Measurements from ENCODE around the gene FAM209B. TPM values are rescaled to one million over a fixed set of nuclear protein-coding genes. Genes with fewer than 3 reads are reported as not detected.
A peak's percentile ranks its signal among the peaks of the same experiment; 100 is the strongest.

Gene FAM209B
- total and polyA plus RNA-seq, 3 experiments from 2014 or later, result 0.46 to 1.2 (median 0.61) TPM

- Histone ChIP-seq H3K36me3 (ENCODE audit: insufficient read depth, low read length) (peaks cover 15% of the 10 kb centered on the region), H3K4me3 (ENCODE audit: low read length) (no peak overlapping the region), H3K27me3 (ENCODE audit: insufficient read depth, low read length, poor library complexity, severe bottlenecking) (no peaks in the 10 kb centered on the region), H3K27ac (ENCODE audit: low read depth, low read length) (no peak overlapping the region), H3K4me1 (ENCODE audit: insufficient read depth, low read length) (no peaks in the 10 kb centered on the region), H3K9me3 (ENCODE audit: low read length) (no peaks in the 10 kb centered on the region)
- Mint-ChIP-seq H3K9me3 (no peaks in the 10 kb centered on the region), H3K27me3 (no peaks in the 10 kb centered on the region), H3K36me3 (peaks cover 7 to 76% (median 10%) of the 10 kb centered on the region in 3 donors), H3K4me1 (peaks cover 0 to 8% (median 0%) of the 10 kb centered on the region in 3 donors), H3K4me3 (no peak overlapping the region), H3K27ac (peak overlapping the region in 1 of 8 donors; percentile 51)
- ChIA-PET POLR2A (no interaction called here), CTCF (no interaction called here)
- DNase-seq, result no peak
Measured at GRCh38 chr20:56511926-56512325, 21.1 kb upstream of the FAM209B start.

- peaks cover 0 to 4% (median under 1%) of the 10 kb centered on the region in 5 donors for H3K9me3 Mint-ChIP-seq
Measured at GRCh38 chr20:56513161-56514150, 19.6 kb upstream of the FAM209B start.

GRCh38 chr20:56516631-56517030 is 16.4 kb upstream of the FAM209B start:
- Mint-ChIP-seq H3K27ac (peak overlapping the region in 1 of 8 donors; percentile 33), H3K4me3 (no peak overlapping the region), H3K4me1 (no peaks in the 10 kb centered on the region), H3K36me3 (peaks cover 37 to 96% (median 50%) of the 10 kb centered on the region in 3 donors), H3K27me3 (no peaks in the 10 kb centered on the region), H3K9me3 (peaks cover 14 to 31% (median 25%) of the 10 kb centered on the region in 5 donors)
- POLR2A ChIA-PET, result no interaction called here
- Histone ChIP-seq H3K4me3 (ENCODE audit: low read length) (no peak overlapping the region), H3K27me3 (ENCODE audit: insufficient read depth, low read length, poor library complexity, severe bottlenecking) (no peaks in the 10 kb centered on the region), H3K4me1 (ENCODE audit: insufficient read depth, low read length) (no peaks in the 10 kb centered on the region), H3K36me3 (ENCODE audit: insufficient read depth, low read length) (peaks cover 40% of the 10 kb centered on the region), H3K27ac (ENCODE audit: low read depth, low read length) (no peak overlapping the region), H3K9me3 (ENCODE audit: low read length) (peaks cover 15% of the 10 kb centered on the region)
- CTCF ChIA-PET, result interaction anchor here (1.0 kb wide), 1 partner anchor 34 kb away, joined by 4 read pairs; no protein-coding TSS in a partner anchor
- no peak for DNase-seq

More at GRCh38 chr20:56513161-56514150, 19.6 kb upstream of the FAM209B start:
- no peaks in the 10 kb centered on the region for H3K4me1 ChIP-seq (ENCODE audit: insufficient read depth, low read length)
- H3K36me3 ChIP-seq (ENCODE audit: insufficient read depth, low read length), result peaks cover 28% of the 10 kb centered on the region
- POLR2A ChIA-PET, result no interaction called here
- peak overlapping the region in 1 of 8 donors; percentile 47 for H3K27ac Mint-ChIP-seq
- H3K27ac ChIP-seq (ENCODE audit: low read depth, low read length), result no peak overlapping the region
- H3K36me3 Mint-ChIP-seq, result peaks cover 20 to 81% (median 20%) of the 10 kb centered on the region in 3 donors
- H3K27me3 Mint-ChIP-seq, result no peaks in the 10 kb centered on the region
- H3K4me1 Mint-ChIP-seq, result peaks cover 0 to 6% (median 0%) of the 10 kb centered on the region in 3 donors
- no peaks in the 10 kb centered on the region for H3K27me3 ChIP-seq (ENCODE audit: insufficient read depth, low read length, poor library complexity, severe bottlenecking)
- H3K4me3 Mint-ChIP-seq, result no peak overlapping the region
- no peaks in the 10 kb centered on the region for H3K9me3 ChIP-seq (ENCODE audit: low read length)
- CTCF ChIA-PET, result no interaction called here
- no peak overlapping the region for H3K4me3 ChIP-seq (ENCODE audit: low read length)
- DNase-seq, result no peak

- H3K9me3 Mint-ChIP-seq, result peaks cover 19 to 36% (median 26%) of the 10 kb centered on the region in 5 donors
- H3K4me3 Mint-ChIP-seq, result no peak overlapping the region
- no peak overlapping the region for H3K27ac ChIP-seq (ENCODE audit: low read depth, low read length)
- H3K36me3 ChIP-seq (ENCODE audit: insufficient read depth, low read length), result peaks cover 40% of the 10 kb centered on the region
- CTCF ChIA-PET, result no interaction called here
- H3K27ac Mint-ChIP-seq, result no peak overlapping the region
- DNase-seq, result no peak
- H3K4me3 ChIP-seq (ENCODE audit: low read length), result no peak overlapping the region
- H3K4me1 Mint-ChIP-seq, result no peaks in the 10 kb centered on the region
- H3K27me3 Mint-ChIP-seq, result no peaks in the 10 kb centered on the region
- peaks cover 15% of the 10 kb centered on the region for H3K9me3 ChIP-seq (ENCODE audit: low read length)
- peaks cover 37 to 93% (median 56%) of the 10 kb centered on the region in 3 donors for H3K36me3 Mint-ChIP-seq
- H3K4me1 ChIP-seq (ENCODE audit: insufficient read depth, low read length), result no peaks in the 10 kb centered on the region
- POLR2A ChIA-PET, result no interaction called here
- no peaks in the 10 kb centered on the region for H3K27me3 ChIP-seq (ENCODE audit: insufficient read depth, low read length, poor library complexity, severe bottlenecking)
Measured at GRCh38 chr20:56517211-56517610, 15.8 kb upstream of the FAM209B start.

- Histone ChIP-seq H3K4me1 (ENCODE audit: insufficient read depth, low read length) (no peaks in the 10 kb centered on the region), H3K9me3 (ENCODE audit: low read length) (peaks cover 15% of the 10 kb centered on the region), H3K4me3 (ENCODE audit: low read length) (no peak overlapping the region), H3K36me3 (ENCODE audit: insufficient read depth, low read length) (peaks cover 40% of the 10 kb centered on the region), H3K27ac (ENCODE audit: low read depth, low read length) (no peak overlapping the region), H3K27me3 (ENCODE audit: insufficient read depth, low read length, poor library complexity, severe bottlenecking) (no peaks in the 10 kb centered on the region)
- ChIA-PET POLR2A (no interaction called here), CTCF (no interaction called here)
- Mint-ChIP-seq H3K9me3 (peaks cover 19 to 38% (median 26%) of the 10 kb centered on the region in 5 donors), H3K4me1 (no peaks in the 10 kb centered on the region), H3K27ac (peak overlapping the region in 1 of 8 donors; percentile 42), H3K36me3 (peaks cover 37 to 89% (median 56%) of the 10 kb centered on the region in 3 donors), H3K4me3 (no peak overlapping the region), H3K27me3 (no peaks in the 10 kb centered on the region)
- DNase-seq, result no peak
Measured at GRCh38 chr20:56517641-56518040, 15.4 kb upstream of the FAM209B start.

- Mint-ChIP-seq H3K9me3 (peaks cover 19 to 40% (median 27%) of the 10 kb centered on the region in 5 donors), H3K4me1 (peaks cover under 1 to 5% (median 2%) of the 10 kb centered on the region in 3 donors), H3K36me3 (peaks cover 37 to 85% (median 57%) of the 10 kb centered on the region in 3 donors), H3K4me3 (no peak overlapping the region), H3K27me3 (peaks cover 0 to under 1% of the 10 kb centered on the region in 2 donors), H3K27ac (peak overlapping the region in 1 of 8 donors; percentile 90)
- ChIA-PET POLR2A (no interaction called here), CTCF (no interaction called here)
- Histone ChIP-seq H3K9me3 (ENCODE audit: low read length) (peaks cover 15% of the 10 kb centered on the region), H3K36me3 (ENCODE audit: insufficient read depth, low read length) (peaks cover 39% of the 10 kb centered on the region), H3K4me3 (ENCODE audit: low read length) (no peak overlapping the region), H3K27ac (ENCODE audit: low read depth, low read length) (no peak overlapping the region), H3K4me1 (ENCODE audit: insufficient read depth, low read length) (no peaks in the 10 kb centered on the region), H3K27me3 (ENCODE audit: insufficient read depth, low read length, poor library complexity, severe bottlenecking) (no peaks in the 10 kb centered on the region)
- DNase-seq, result no peak
Measured at GRCh38 chr20:56518126-56518525, 14.9 kb upstream of the FAM209B start.

GRCh38 chr20:56518721-56519398 is 14.2 kb upstream of the FAM209B start:
- no peak for DNase-seq
- H3K4me3 ChIP-seq (ENCODE audit: low read length), result no peak overlapping the region
- no peaks in the 10 kb centered on the region for H3K4me1 ChIP-seq (ENCODE audit: insufficient read depth, low read length)
- Mint-ChIP-seq H3K27ac (no peak overlapping the region), H3K36me3 (peaks cover 37 to 78% (median 59%) of the 10 kb centered on the region in 3 donors), H3K9me3 (peaks cover 19 to 43% (median 30%) of the 10 kb centered on the region in 5 donors), H3K4me3 (peak overlapping the region in 1 of 7 donors; percentile 46), H3K27me3 (peaks cover 0 to 1% of the 10 kb centered on the region in 2 donors), H3K4me1 (peaks cover 3 to 8% (median 5%) of the 10 kb centered on the region in 3 donors)
- H3K27me3 ChIP-seq (ENCODE audit: insufficient read depth, low read length, poor library complexity, severe bottlenecking), result no peaks in the 10 kb centered on the region
- H3K36me3 ChIP-seq (ENCODE audit: insufficient read depth, low read length), result peaks cover 34% of the 10 kb centered on the region
- ChIA-PET POLR2A (no interaction called here), CTCF (no interaction called here)
- H3K27ac ChIP-seq (ENCODE audit: low read depth, low read length), result no peak overlapping the region
- H3K9me3 ChIP-seq (ENCODE audit: low read length), result peaks cover 15% of the 10 kb centered on the region

All from CD8-positive, alpha-beta memory T cell (primary cell).